ENCODE data around the gene DAPK1. TPM values are rescaled to one million over a fixed set of nuclear protein-coding genes. Genes with fewer than 3 reads are reported as not detected.
A peak's percentile ranks its signal among the peaks of the same experiment; 100 is the strongest.

DAPK1 gene
- total RNA-seq, 1 donor from 2014 or later, result 29.5 TPM

- Mint-ChIP-seq H3K4me1 (no peaks in the 10 kb centered on the region), H3K4me3 (no peak overlapping the region), H3K27ac (no peak overlapping the region), H3K9me3 (peaks cover 6% of the 10 kb centered on the region), H3K27me3 (ENCODE audit: insufficient read depth, low read depth) (peaks cover 5% of the 10 kb centered on the region), H3K36me3 (peaks cover 46% of the 10 kb centered on the region)
- Histone ChIP-seq H3K4me1 (no peaks in the 10 kb centered on the region), H2AFZ (replicated peaks) (no peak overlapping the region), H3K27me3 (no peaks in the 10 kb centered on the region), H3K79me2 (ENCODE audit: low read depth) (no peaks in the 10 kb centered on the region), H3K4me2 (no peak overlapping the region), H3K27ac (no peak overlapping the region), H3K4me3 (no peak overlapping the region), H4K20me1 (ENCODE audit: low read depth) (no peaks in the 10 kb centered on the region), H3K36me3 (no peaks in the 10 kb centered on the region), H3K9ac (no peak overlapping the region), H3K9me3 (ENCODE audit: low read depth) (no peaks in the 10 kb centered on the region), H3F3A (ENCODE audit: low read depth) (no peaks in the 10 kb centered on the region)
- DNase-seq (ENCODE audit: low spot score), result no peak
- no peak for TF ChIP-seq EZH2 (IDR thresholded peaks at IDR 0.05)
- TF ChIP-seq CTCF (IDR thresholded peaks at IDR 0.05), result no peak
- no peak for TF ChIP-seq EZH2phosphoT487 (IDR thresholded peaks at IDR 0.05)
These were observed 166.7 kb downstream of the DAPK1 start for GRCh38 chr9:87664153-87665060.

GRCh38 chr9:87665505-87665904 is 167.8 kb downstream of the DAPK1 start:
- no peak overlapping the region for H3K27ac ChIP-seq
- Mint-ChIP-seq H3K36me3 (peaks cover 45% of the 10 kb centered on the region), H3K27me3 (ENCODE audit: insufficient read depth, low read depth) (peaks cover 5% of the 10 kb centered on the region), H3K4me3 (no peak overlapping the region), H3K9me3 (peaks cover 6% of the 10 kb centered on the region), H3K4me1 (no peaks in the 10 kb centered on the region), H3K27ac (no peak overlapping the region)
- no peaks in the 10 kb centered on the region for H3K4me1 ChIP-seq
- no peaks in the 10 kb centered on the region for H3F3A ChIP-seq (ENCODE audit: low read depth)
- no peak for TF ChIP-seq EZH2phosphoT487 (IDR thresholded peaks at IDR 0.05)
- no peak for TF ChIP-seq CTCF (IDR thresholded peaks at IDR 0.05)
- no peak for TF ChIP-seq EZH2 (IDR thresholded peaks at IDR 0.05)
- H3K27me3 ChIP-seq, result no peaks in the 10 kb centered on the region
- H4K20me1 ChIP-seq (ENCODE audit: low read depth), result no peaks in the 10 kb centered on the region
- DNase-seq (ENCODE audit: low spot score), result no peak
- H3K4me2 ChIP-seq, result no peak overlapping the region
- H2AFZ ChIP-seq (replicated peaks), result no peak overlapping the region
- no peaks in the 10 kb centered on the region for H3K79me2 ChIP-seq (ENCODE audit: low read depth)
- H3K9ac ChIP-seq, result no peak overlapping the region
- no peaks in the 10 kb centered on the region for H3K36me3 ChIP-seq
- no peak overlapping the region for H3K4me3 ChIP-seq
- no peaks in the 10 kb centered on the region for H3K9me3 ChIP-seq (ENCODE audit: low read depth)

- no peak overlapping the region for H3K9ac ChIP-seq
- Mint-ChIP-seq H3K4me3 (no peak overlapping the region), H3K27ac (no peak overlapping the region), H3K9me3 (peaks cover 6% of the 10 kb centered on the region), H3K4me1 (no peaks in the 10 kb centered on the region), H3K36me3 (peaks cover 38% of the 10 kb centered on the region), H3K27me3 (ENCODE audit: insufficient read depth, low read depth) (peaks cover 4% of the 10 kb centered on the region)
- H3K27me3 ChIP-seq, result no peaks in the 10 kb centered on the region
- H3K9me3 ChIP-seq (ENCODE audit: low read depth), result no peaks in the 10 kb centered on the region
- no peaks in the 10 kb centered on the region for H3F3A ChIP-seq (ENCODE audit: low read depth)
- H3K4me3 ChIP-seq, result no peak overlapping the region
- H3K27ac ChIP-seq, result no peak overlapping the region
- H3K79me2 ChIP-seq (ENCODE audit: low read depth), result no peaks in the 10 kb centered on the region
- no peaks in the 10 kb centered on the region for H3K36me3 ChIP-seq
- no peaks in the 10 kb centered on the region for H4K20me1 ChIP-seq (ENCODE audit: low read depth)
- H3K4me1 ChIP-seq, result no peaks in the 10 kb centered on the region
- TF ChIP-seq EZH2phosphoT487 (IDR thresholded peaks at IDR 0.05), result no peak
- TF ChIP-seq EZH2 (IDR thresholded peaks at IDR 0.05), result no peak
- peak; percentile 79 for TF ChIP-seq CTCF (IDR thresholded peaks at IDR 0.05)
- H3K4me2 ChIP-seq, result no peak overlapping the region
- H2AFZ ChIP-seq (replicated peaks), result no peak overlapping the region
- peak; percentile 87 for DNase-seq (ENCODE audit: low spot score)
These were observed 169.6 kb downstream of the DAPK1 start for GRCh38 chr9:87667164-87667738.

All from neural progenitor cell (in vitro differentiated cells).